Superior temporal gyrus (tissue), 1 donor: ENCODE measurements around the gene LCE1D.

Source experiments
- DNase-seq: peaks from one replicate; pipeline ENCODE4 v3.0.0-alpha.2; 2016; ENCODE audit errors: extremely low spot score

Gene LCE1D

DNA sequence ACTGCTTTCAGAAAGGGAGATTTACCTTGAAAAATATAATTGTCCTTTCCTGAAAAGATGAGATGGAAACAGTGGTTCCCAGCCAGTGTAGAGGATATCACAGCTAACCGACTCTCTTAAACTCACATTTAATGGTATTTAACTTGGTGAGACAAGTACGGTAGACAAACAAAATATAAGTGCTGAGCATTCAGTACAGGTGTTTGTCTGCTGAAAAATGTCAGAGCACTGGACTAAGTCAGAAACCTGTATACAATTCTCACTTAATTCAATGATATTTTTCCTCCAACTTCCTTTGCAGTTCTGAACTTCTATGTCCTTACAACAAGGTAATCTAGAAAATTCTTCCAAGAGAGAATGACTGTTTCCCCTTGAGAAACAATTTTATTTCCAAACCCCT lies 15.2 kb downstream of the LCE1D start, which contains the start of gene LCE1B:
LCE1B (plus strand) TSS at position 301 of the 400 bp plus-strand sequence. CDS start 476 bp downstream, outside the sequence.
- peak; percentile 1 for DNase-seq

DNA sequence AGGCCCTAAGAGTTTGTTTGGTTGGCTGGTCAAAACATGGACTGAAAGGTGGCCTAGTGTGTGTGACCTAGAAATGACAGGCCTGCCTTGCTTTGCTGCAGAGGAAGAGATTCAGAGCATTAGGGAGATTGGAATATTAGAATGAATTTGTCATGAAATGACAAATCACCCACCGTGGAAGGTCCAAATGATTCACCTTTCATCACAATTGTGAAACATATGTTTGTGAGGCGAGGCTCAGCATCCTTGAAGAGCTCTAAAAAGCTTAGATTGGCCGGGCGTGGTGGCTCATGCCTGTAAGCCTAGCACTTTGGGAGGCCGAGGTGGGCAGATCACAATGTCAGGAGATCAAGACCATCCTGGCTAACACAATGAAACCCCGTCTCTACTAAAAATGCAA lies 20.8 kb downstream of the LCE1D start:
- peak; percentile 1 for DNase-seq

DNA sequence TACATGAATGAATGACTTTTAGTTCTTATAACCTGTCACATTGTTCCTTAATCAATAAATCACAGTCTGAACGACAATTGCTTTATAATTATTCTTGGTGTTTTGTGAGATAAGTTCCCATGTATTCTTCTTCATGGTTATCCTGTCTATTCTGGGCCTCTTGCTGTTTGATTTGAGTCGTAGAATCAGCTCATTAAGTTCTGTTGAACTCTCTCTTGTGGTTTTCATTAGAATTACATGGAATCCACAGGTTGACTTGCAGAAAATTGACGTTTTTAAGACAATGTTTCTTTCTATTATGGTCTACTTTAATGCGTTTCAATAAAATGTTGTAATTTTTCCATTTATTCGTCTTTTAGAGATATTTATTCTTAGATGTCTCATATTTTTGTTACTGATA lies 26.8 kb downstream of the LCE1D start:
- DNase-seq: no peak

DNA sequence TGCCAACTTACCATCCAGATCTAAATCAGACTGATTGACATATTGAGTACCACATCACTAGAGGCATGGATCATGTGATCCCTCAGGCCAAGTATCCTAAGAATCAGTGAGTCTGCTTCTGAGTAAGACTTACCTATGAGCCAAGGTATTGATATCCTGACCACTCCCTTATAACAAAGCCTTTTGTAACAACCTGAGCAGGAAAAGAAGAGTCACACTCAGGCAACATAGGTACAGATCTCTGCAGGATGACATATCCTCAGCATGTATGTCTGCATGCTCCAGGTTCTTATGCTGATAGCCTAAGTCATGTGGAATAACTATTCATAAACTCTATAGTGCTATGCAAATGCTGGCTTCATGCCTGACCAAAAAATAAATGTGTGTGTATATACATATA lies 28.4 kb downstream of the LCE1D start:
- DNase-seq: no peak

DNA sequence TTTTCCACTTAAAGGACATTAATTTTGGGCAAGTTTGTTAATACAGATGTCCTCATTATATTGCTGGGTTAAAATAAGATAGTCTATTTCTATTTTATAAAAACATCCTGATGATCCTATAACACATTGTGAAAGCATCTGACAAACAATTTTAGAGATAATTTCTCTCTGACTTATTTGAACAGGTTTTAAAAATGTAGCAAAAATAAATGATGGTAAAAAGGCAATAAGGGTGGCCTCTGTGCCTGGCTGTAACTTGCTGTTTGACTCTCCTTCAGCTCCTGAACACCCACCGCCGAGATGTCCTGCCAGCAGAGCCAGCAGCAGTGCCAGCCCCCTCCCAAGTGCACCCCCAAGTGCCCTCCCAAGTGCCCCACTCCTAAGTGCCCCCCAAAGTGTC lies 30.7 kb downstream of the LCE1D start, which contains the start of gene LCE1A:
LCE1A (plus strand) TSS at position 301 of the 400 bp plus-strand sequence; CDS start at position 301, 0 bp downstream.
- DNase-seq: no peak

DNA sequence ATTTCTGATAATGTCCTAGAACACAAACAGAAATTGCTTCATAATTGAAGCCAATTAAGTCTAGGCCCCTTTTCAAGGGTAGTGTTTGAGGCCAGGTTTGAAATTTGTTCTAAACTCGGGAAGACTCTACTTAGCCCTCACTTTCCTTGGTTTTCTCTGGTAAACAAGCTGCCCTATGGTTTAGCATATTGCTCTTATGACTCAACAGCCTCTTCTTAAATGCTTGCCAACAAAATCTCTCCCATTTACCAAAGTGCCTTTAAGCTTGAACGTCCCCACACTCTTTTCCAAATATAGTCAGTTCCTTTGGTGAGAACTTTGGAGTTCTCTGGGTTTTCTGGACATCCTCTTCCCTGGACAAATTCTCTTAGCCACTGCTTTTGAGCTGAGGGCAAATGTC lies 40.3 kb downstream of the LCE1D start:
- DNase-seq: no peak

DNA sequence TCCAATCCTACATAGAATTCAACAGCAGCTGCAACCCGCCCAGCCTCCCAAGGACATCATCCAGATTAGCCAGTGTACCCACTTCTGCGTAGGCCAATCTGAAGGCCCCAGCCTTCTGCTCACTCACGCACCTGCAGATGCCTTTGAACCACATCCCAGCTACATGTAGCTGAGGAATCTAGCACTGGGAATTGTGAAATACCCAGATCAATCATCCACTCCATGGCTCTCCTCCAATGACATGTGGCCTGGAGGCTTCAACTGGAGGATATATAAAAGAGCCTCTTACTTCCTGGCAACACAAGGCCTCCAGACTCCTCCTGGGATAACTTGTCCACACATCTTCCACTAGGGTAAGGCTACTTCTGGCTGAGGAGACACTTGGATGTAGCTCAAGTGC lies 46.0 kb downstream of the LCE1D start, which contains the start of gene LCE6A:
LCE6A (plus strand) TSS at position 301 of the 400 bp plus-strand sequence. CDS start 665 bp downstream, outside the sequence.
- no peak for DNase-seq
